HG02763 (cell line): Measurements from ENCODE around the gene NANS.

ENCODE experiments used
- ATAC-seq: cut with Tn5 transposase; IDR thresholded peaks from one replicate; pipeline ENCODE4 v1.9.1; 2021; ENCODE audit warnings: mild to moderate bottlenecking, moderate library complexity; ENCODE audit not compliant: unreplicated experiment

Gene NANS

GRCh38 chr9:98037357-98037756 lies 19.2 kb upstream of the NANS start:
- ATAC-seq: no peak

DNA sequence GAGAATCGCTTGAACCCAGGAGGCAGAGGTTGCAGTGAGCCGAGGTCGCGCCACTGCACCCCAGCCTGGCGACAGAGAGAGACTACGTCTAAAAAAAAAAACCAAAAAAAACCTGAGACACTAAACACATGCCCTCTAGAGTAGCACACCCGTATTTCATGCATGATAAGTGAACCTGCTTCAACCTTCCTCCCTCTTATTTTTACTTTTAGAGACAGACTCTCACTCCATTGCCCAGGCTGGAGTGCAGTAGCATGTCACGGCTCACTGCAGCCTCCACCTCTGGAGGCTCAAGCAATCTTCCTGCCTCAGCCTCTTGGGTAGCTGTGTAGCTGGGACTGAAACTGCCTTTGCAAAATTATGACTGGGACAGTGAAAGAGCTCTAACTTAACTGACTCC lies 17.6 kb upstream of the NANS start:
- no peak for ATAC-seq

- no peak for ATAC-seq
These were observed 16.9 kb upstream of the NANS start for GRCh38 chr9:98039607-98040017.

GRCh38 chr9:98040212-98040611 lies 16.3 kb upstream of the NANS start:
- ATAC-seq: no peak

- ATAC-seq: no peak
These were observed 12.6 kb upstream of the NANS start for GRCh38 chr9:98043915-98044314.

DNA sequence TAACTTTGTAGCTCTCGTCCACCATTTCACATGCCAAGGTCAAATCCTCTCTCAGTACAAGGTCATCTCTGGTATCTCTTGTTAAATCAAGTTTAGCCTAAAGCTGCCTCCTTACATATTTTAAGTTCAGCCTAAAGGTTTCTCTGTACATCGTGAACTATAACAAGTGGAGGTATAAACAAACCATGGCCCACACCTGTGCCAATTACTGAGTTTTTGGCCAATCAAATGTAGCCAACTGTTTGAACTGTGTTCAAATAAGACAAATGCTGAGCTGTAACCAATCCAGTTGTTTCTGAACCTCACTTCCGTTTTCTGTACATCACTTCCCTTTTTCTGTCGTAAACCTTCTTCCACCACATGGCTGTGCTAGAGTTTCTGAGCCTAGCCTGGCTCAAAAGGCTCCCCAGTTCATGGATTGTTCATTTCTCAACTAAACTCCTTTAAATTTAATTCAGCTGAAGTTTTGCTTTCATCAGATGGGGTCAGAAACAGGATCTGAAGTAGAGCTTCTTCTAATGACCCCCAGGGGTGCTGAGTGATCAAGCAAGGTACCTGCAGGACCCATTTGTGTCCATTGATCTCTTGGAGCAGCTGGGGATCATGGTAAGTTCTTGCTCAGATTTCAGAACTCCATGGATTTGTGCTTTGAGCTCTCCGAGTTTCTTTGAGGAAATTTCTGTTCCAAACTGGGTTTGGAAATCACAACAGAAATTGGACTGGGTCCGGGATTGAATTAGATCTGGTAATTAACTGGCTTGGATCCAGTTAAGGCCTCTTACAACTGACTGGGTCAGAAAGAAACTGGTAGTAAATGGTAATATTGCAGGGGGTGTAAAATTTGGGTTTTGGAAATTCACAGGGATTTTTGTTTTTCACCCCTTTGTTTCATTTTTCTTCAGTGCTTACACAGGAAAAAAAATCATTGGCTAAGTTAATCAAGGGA lies 11.0 kb upstream of the NANS start:
- peak; percentile 72 for ATAC-seq

- no peak for ATAC-seq
These were observed 10.4 kb upstream of the NANS start for GRCh38 chr9:98046180-98046543.

- no peak for ATAC-seq
These were observed 9.5 kb upstream of the NANS start for GRCh38 chr9:98047002-98047401.

DNA sequence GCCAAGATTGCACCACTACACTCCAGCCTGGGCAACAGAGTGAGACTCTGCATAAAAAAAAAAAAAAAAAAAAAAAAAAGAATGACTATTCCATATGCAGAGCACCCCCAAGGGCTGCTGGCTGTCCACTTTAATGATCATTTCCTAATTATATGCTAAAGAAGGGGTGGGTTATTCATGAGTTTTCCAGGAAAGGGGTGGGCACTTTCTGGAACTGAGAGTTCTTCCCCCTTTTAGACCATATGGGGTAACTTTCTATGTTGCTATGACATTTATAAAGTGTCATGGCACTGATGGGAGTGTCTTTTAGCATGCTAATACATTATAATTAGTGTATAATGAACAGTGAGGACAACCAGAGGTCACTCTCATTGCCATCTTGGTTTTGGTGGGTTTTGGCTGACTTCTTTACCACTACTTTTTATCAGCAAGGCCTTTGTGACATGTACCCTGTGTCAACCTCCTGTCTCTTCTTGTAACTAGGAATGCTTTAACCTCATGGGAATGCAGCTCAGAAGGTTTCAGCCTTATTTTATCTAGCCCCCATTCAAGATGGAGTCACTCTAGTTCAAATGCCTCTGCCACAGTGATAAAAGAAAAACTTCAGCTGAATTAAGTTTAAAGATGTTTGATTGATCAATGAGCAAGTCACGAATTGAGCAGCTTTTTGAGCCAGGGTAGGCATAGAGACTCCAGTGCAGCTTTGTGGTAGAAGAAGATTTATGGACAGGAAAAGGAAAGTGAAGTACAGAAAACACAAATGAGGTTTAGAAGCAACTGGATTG lies 7.1 kb upstream of the NANS start:
- ATAC-seq: no peak

DNA sequence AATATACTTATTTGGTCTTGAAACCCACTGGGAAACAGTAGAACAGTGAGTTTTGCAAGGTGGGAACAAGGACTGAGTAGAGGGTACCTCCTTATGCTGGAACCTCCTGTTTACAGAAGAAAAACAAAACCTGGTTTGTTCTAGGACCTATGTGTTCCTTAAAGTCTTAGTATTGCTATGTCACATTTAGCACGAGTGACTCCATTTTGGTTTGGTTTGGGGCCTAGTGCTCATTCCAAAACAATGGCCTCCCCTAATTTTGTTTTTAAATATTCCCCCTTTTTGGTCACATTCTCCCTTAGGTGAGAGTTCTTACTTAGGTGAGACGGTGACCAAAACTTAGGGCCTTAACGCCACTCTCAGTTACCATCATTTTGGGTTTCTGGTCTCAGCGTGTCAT lies 6.2 kb upstream of the NANS start:
- no peak for ATAC-seq

- ATAC-seq: no peak
These were observed 2.1 kb upstream of the NANS start for GRCh38 chr9:98054376-98054951.

DNA sequence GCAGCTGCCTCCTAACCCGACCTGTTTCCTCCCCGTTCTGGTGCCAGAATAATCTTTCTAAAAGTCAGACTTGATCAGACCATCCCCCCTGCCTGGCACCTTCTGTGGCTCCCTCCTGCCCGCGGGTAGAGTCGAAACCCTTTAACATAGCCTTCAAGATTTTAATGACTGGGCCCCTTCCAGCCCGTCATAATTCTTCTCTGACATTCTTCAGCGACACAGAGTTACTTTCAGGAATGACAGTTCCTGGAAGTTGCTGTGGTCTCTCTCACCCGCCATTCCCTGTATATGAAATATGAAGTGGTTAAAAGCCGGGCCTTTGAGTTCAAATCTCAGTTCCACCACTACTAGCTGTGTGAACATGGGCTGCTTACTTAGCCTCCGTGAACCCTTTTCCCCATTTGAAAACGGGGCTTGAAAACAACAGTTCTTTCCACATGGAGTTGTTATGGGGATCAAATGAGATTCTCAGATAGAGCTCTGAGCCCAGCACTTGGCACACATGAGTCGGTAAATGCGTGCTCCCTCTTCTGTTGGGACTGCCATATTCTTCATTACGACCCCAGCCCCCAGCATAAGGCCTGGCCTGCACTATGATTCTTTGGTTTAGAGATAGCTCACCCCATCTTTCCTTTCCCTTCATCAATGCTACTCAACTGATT lies 737 bp downstream of the NANS start:
- no peak for ATAC-seq

DNA sequence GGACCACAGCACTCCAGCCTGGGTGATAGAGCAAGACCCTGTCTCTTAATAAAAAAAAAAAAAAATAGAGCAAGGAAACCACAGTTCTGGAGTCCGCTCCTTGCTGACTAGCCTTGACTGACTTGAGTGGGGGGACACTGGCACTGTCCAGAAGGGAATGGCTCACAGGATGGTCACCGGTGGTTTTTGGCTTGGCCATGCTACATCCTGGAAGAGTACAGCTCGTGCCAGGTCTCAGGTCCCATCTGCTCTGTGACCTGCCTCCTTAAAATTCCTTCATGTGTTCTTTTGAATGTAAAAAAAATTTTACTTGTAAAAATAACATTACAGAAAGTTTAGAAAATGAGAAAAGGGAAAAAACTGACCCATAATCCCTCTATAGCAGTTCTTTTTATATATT lies 5.6 kb downstream of the NANS start:
- ATAC-seq: no peak

GRCh38 chr9:98064623-98065392 lies 8.3 kb downstream of the NANS start:
- ATAC-seq: no peak

DNA sequence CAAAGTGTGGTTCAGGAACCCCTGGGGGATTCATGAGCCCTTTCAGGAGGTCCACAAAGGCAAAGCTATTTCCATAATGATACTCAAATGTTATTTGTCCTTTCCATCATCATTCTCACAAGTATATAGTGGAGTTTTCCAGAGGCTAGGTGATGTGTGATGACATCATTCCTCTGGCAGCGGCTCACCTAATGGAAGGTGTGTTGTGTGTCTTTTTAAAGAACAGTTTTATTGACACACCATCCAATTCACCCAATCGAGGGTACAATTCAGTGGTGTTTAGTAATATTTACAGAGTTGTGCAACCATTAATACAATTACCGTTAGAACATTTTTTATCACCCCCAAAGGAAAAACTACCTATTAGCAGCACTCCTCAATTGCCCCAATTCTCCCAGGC lies 9.7 kb downstream of the NANS start:
- no peak for ATAC-seq

DNA sequence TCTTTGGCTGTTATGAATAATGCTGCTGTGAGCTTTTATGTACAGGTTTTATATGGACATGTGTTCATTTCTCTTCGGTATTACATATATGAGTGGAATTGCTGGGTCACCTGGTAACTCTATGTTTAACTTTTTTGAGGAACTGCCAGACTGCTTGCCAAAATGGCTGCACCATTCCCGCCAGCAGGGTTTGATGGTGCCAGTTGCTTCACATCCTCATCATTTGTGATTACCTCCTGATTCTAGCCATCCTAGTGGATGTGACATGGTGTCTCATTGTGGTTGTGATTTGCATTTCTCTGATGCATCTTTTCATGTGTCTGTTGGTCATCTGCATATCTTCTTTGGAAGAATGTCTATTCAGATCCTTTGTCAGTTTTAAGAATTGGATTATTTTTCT lies 10.7 kb downstream of the NANS start:
- no peak for ATAC-seq

DNA sequence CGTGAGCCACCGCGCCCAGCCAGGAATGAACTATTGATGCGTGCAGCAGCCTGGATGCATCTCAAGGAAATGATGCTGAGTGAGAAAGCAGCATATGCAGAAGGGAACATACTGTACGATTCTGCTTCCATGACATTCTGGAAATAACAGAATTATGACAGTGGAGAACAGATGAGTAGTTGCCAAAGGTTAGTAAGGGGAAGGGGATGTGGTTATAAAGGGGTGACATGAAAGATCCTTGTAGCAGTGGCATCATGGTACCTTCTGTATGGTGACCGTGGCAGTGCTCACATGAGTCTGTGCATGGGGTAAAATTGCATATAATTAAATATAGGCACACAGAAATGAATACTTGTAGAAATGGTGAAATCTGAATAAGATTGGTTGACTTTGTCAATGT lies 13.0 kb downstream of the NANS start:
- ATAC-seq: no peak

DNA sequence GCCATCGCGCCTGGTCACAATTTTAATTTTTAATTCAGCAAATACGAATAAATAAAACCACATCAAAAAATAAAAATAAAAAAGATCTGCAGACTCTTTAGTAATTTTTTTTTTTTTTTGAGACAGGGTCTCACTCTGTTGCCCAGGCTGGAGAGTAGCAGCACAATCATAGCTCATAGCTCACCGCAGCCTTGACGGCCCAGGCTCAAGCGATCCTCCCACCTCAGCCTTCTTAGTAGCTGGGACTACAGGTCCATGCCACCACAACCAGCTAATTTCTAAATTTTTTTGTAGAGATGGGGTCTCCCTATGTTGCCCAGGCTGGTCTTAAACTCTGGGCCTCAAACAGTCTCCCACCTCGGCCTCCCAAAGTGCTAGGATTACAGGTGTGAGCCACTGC lies 14.2 kb downstream of the NANS start:
- ATAC-seq: no peak

GRCh38 chr9:98071737-98072136 lies 15.2 kb downstream of the NANS start:
- ATAC-seq: no peak
